Renal pelvis (tissue), 4 donors: ENCODE results near the gene STRIP1. TPM values are rescaled to one million over a fixed set of nuclear protein-coding genes. Genes with fewer than 3 reads are reported as not detected.
"Not testable (repeated sequence)": the region's sequence is repeated elsewhere in the genome, so short reads cannot be mapped to it uniquely, and the experiment has no call there.

Source experiments
- DNase-seq: peaks from one replicate; pipeline ENCODE4 v3.0.0-alpha.2; 2013
- polyA plus RNA-seq, 3 donors: library from polyadenylated mRNA; unstranded; fragments of 120-200 nt; gene quantifications; one replicate each; pipeline ENCODE4 v1.2.1, GENCODE V29; 2013; ENCODE audit not compliant: insufficient read length in 3 of 3

Gene STRIP1
- polyA plus RNA-seq, 3 donors, result 44.3 to 61.9 (median 58.6) TPM

- DNase-seq, result no peak
Measured at GRCh38 chr1:110067893-110068645, 33.6 kb downstream of the STRIP1 start.

- DNase-seq, result no peak
Measured at GRCh38 chr1:110068646-110069403, 34.4 kb downstream of the STRIP1 start.

- DNase-seq, result no peak
Measured at GRCh38 chr1:110069404-110070281, 35.2 kb downstream of the STRIP1 start.

GRCh38 chr1:110070282-110070669 is 35.9 kb downstream of the STRIP1 start:
- DNase-seq, result no peak

GRCh38 chr1:110070671-110071242 is 36.3 kb downstream of the STRIP1 start, which contains the start of gene ALX3:
Gene ALX3, minus strand, starts transcription at chr1:110070672. Its CDS starts 60 bp downstream, at chr1:110070612.
- DNase-seq, result no peak

GRCh38 chr1:110074166-110074565 is 39.7 kb downstream of the STRIP1 start:
- DNase-seq, result no peak

- no peak for DNase-seq
Measured at GRCh38 chr1:110076789-110077500, 42.5 kb downstream of the STRIP1 start.

- DNase-seq, result not testable (repeated sequence)
Measured at GRCh38 chr1:110079995-110080394, 45.6 kb downstream of the STRIP1 start.

- no peak for DNase-seq
Measured at GRCh38 chr1:110081061-110081460, 46.6 kb downstream of the STRIP1 start.

- no peak for DNase-seq
Measured at GRCh38 chr1:110082477-110082876, 48.1 kb downstream of the STRIP1 start.

GRCh38 chr1:110083061-110083865 is 48.8 kb downstream of the STRIP1 start:
- DNase-seq, result no peak

GRCh38 chr1:110083866-110084226 is 49.4 kb downstream of the STRIP1 start:
- no peak for DNase-seq

GRCh38 chr1:110084227-110085078 is 50.0 kb downstream of the STRIP1 start:
- DNase-seq, result no peak

- DNase-seq, result no peak
Measured at GRCh38 chr1:110085671-110086070, 51.2 kb downstream of the STRIP1 start.

- no peak for DNase-seq
Measured at GRCh38 chr1:110086961-110087360, 52.5 kb downstream of the STRIP1 start.

GRCh38 chr1:110087812-110088738 is 53.7 kb downstream of the STRIP1 start:
- DNase-seq, result no peak

GRCh38 chr1:110088739-110089316 is 54.4 kb downstream of the STRIP1 start:
- no peak for DNase-seq
